Lower lobe of right lung (tissue), 2 donors: ENCODE results near the gene RAB27B. TPM values are rescaled to one million over a fixed set of nuclear protein-coding genes. Genes with fewer than 3 reads are reported as not detected.

Experiments
- ATAC-seq, 2 donors: fragments of 200-7000 bp; cut with Tn5 transposase; one replicate each; pipeline ENCODE4 v1.9.1; 2020 to 2022; ENCODE audit warnings: mild to moderate bottlenecking in 2 of 2, moderate library complexity in 2 of 2
- DNase-seq: peaks from one replicate; pipeline ENCODE4 v3.0.0-alpha.2; 2020
- H3K27ac ChIP-seq: fragments of 200-600 bp; one replicate; pipeline ENCODE4 v1.8.0; 2022
- H3K27me3 ChIP-seq: fragments of 200-600 bp; one replicate; pipeline ENCODE4 v1.8.0; 2022; ENCODE audit warnings: low read depth
- H3K36me3 ChIP-seq: fragments of 200-600 bp; one replicate; pipeline ENCODE4 v1.8.0; 2022; ENCODE audit warnings: mild to moderate bottlenecking
- H3K4me1 ChIP-seq: fragments of 200-600 bp; one replicate; pipeline ENCODE4 v1.8.0; 2022
- H3K4me3 ChIP-seq: fragments of 200-600 bp; one replicate; pipeline ENCODE4 v1.8.0; 2022; ENCODE audit warnings: mild to moderate bottlenecking
- H3K9me3 ChIP-seq: fragments of 200-600 bp; one replicate; pipeline ENCODE4 v1.8.0; 2022
- CTCF ChIP-seq: fragments of 200-600 bp; IDR thresholded peaks from one replicate; pipeline ENCODE4 v1.8.0; 2022; ENCODE audit warnings: antibody characterized with exemption, mild to moderate bottlenecking
- intact Hi-C: fragments of 100-400 bp; cut with DNase I; formaldehyde crosslinking; loops from one replicate; pipeline ENCODE4 v1.11.0; 2022
- total RNA-seq: library from RNA; stranded (reverse); fragmentation: NEBNext Ultra II Directional; extraction: Animal tissue kit (Norgen Biotek cat#: 25700); gene quantifications from one replicate; pipeline ENCODE4 v1.2.1, GENCODE V29; 2021
- donor health status: DM: no; HTN: yes; CAD: no; lungs with severe emphysema.

The RAB27B gene
- total RNA-seq, 1 donor from 2014 or later: 20.1 TPM

DNA sequence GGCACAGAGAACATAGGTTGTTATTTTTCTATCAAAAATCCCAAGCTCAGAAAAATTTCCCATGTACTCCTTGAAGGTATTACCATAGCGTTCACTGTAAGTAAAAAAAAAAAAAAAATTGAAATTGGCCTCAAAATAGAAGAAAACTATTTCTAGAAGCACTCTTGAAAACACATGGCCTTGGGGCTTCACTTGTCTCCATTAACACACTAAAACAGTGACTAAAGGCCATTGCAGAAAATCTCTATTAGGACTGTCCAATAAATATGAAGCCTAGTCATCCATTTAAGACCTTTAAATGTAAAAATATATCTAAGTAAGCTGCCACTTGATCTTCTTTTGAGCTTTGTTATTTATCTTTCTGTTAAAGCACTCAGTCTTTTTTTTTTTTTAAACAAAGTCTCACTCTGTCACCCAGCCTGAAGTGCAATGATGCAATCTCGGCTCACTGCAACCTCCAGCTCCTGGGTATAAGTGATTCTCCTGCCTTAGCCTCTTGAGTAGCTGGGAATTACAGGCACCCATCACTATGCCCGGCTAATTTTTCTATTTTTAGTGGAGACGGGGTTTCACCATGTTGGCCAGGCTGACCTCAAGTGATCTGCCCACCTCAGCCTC, 95.2 kb downstream of the RAB27B start:
- no peak overlapping the region for H3K4me3 ChIP-seq
- no peaks in the 10 kb centered on the region for H3K4me1 ChIP-seq
- no peaks in the 10 kb centered on the region for H3K27me3 ChIP-seq
- H3K9me3 ChIP-seq: no peaks in the 10 kb centered on the region
- ATAC-seq (peak; percentile 63 to 94), DNase-seq (peak; percentile 58)
- no peak for TF ChIP-seq CTCF
- intact Hi-C loops: no loop called here
- no peak overlapping the region for H3K27ac ChIP-seq
- H3K36me3 ChIP-seq: peaks cover 18% of the 10 kb centered on the region

DNA sequence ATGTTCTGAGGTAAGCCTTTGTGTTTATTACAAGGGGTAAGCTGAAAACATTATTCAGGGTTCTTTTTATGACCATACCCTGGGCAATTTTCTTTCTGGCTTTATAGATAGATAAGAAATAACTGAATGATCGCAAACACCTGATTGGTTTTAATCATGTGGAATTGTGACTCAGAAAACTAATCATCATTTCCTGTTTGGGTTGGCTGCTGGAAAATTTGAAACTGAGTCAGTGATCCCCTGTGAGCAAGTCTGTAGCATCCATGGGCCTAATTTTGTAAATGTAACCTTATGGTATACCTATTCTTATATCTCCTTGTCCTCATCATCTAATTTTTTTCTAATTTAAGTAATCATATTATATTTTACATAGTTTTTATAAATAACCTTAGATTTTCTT, 96.7 kb downstream of the RAB27B start:
- Histone ChIP-seq H3K9me3 (no peaks in the 10 kb centered on the region), H3K27me3 (no peaks in the 10 kb centered on the region), H3K27ac (no peak overlapping the region), H3K4me1 (no peaks in the 10 kb centered on the region), H3K36me3 (peaks cover 18% of the 10 kb centered on the region), H3K4me3 (no peak overlapping the region)
- ATAC-seq (no peak), DNase-seq (no peak)
- TF ChIP-seq CTCF: no peak
- intact Hi-C loops: no loop called here

- intact Hi-C loops: no loop called here
These were observed 98.5 kb downstream of the RAB27B start for GRCh38 chr18:54926593-54927325.

GRCh38 chr18:54928236-54928635, 100.0 kb downstream of the RAB27B start:
- no peak overlapping the region for H3K27ac ChIP-seq
- no peaks in the 10 kb centered on the region for H3K27me3 ChIP-seq
- H3K36me3 ChIP-seq: peaks cover 22% of the 10 kb centered on the region
- H3K9me3 ChIP-seq: no peaks in the 10 kb centered on the region
- intact Hi-C loops: no loop called here
- TF ChIP-seq CTCF: no peak
- H3K4me3 ChIP-seq: no peak overlapping the region
- ATAC-seq (no peak), DNase-seq (no peak)
- no peaks in the 10 kb centered on the region for H3K4me1 ChIP-seq

More at GRCh38 chr18:54926593-54927325, 98.5 kb downstream of the RAB27B start:
- Histone ChIP-seq H3K36me3 (peaks cover 13% of the 10 kb centered on the region), H3K4me1 (no peaks in the 10 kb centered on the region), H3K27ac (no peak overlapping the region), H3K4me3 (no peak overlapping the region), H3K9me3 (no peaks in the 10 kb centered on the region), H3K27me3 (no peaks in the 10 kb centered on the region)
- DNase-seq (no peak), ATAC-seq (no peak)
- no peak for TF ChIP-seq CTCF

DNA sequence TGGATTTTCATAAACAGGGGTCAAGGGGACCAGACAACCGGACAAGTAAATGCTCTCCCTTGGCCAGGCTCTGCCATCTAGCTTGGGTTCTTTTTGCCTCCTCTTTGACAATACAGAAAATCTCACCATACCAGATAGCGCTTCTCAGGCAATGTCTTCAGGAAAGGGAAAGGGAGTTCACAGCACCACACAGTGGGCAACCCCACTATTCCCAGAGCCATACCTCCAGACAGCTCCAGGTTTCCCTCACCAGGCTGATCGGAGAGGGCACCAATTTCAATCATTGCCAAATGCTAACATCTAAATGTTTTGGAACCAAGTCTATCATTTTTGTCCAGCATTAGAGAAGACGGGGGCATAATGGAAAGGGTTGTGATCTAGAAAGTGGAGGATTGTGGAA, 102.9 kb downstream of the RAB27B start:
- H3K4me3 ChIP-seq: no peak overlapping the region
- intact Hi-C loops: no loop called here
- H3K9me3 ChIP-seq: no peaks in the 10 kb centered on the region
- DNase-seq (no peak), ATAC-seq (no peak)
- no peak overlapping the region for H3K27ac ChIP-seq
- no peaks in the 10 kb centered on the region for H3K4me1 ChIP-seq
- no peak for TF ChIP-seq CTCF
- peaks cover 20% of the 10 kb centered on the region for H3K36me3 ChIP-seq
- no peaks in the 10 kb centered on the region for H3K27me3 ChIP-seq
